Activated CD4-positive, alpha-beta T cell treated with anti-CD3 and anti-CD28 coated beads, Interleukin-2, amount 50 U/mL, for 16 hours (primary cell): Measurements from ENCODE around the gene ADAMTS9.
"Not testable (repeated sequence)": the region's sequence is repeated elsewhere in the genome, so short reads cannot be mapped to it uniquely, and the experiment has no call there.

ENCODE experiments used
- DNase-seq: peaks from one replicate; pipeline ENCODE4 v3.0.0-alpha.2; 2020

Gene ADAMTS9

GRCh38 chr3:64568895-64569517, 118.8 kb downstream of the ADAMTS9 start:
- DNase-seq: no peak

- DNase-seq: no peak
Observed at GRCh38 chr3:64566859-64567258, 120.9 kb downstream of the ADAMTS9 start.

- DNase-seq: no peak
Observed at GRCh38 chr3:64563751-64564150, 124.0 kb downstream of the ADAMTS9 start.

GRCh38 chr3:64561868-64562267, 125.9 kb downstream of the ADAMTS9 start:
- DNase-seq: no peak

- no peak for DNase-seq
Observed at GRCh38 chr3:64561325-64561843, 126.4 kb downstream of the ADAMTS9 start.

- DNase-seq: no peak
Observed at GRCh38 chr3:64560791-64561190, 127.0 kb downstream of the ADAMTS9 start.

- no peak for DNase-seq
Observed at GRCh38 chr3:64559588-64559987, 128.2 kb downstream of the ADAMTS9 start.

GRCh38 chr3:64556046-64556445, 131.8 kb downstream of the ADAMTS9 start:
- no peak for DNase-seq

GRCh38 chr3:64555351-64555750, 132.4 kb downstream of the ADAMTS9 start:
- DNase-seq: no peak

- DNase-seq: no peak
Observed at GRCh38 chr3:64554096-64554920, 133.5 kb downstream of the ADAMTS9 start.

GRCh38 chr3:64552966-64553365, 134.8 kb downstream of the ADAMTS9 start:
- DNase-seq: no peak

GRCh38 chr3:64552160-64552559, 135.6 kb downstream of the ADAMTS9 start:
- no peak for DNase-seq

GRCh38 chr3:64551697-64552096, 136.1 kb downstream of the ADAMTS9 start:
- DNase-seq: no peak

GRCh38 chr3:64550745-64551144, 137.1 kb downstream of the ADAMTS9 start:
- DNase-seq: no peak

- DNase-seq: no peak
Observed at GRCh38 chr3:64549869-64550268, 137.9 kb downstream of the ADAMTS9 start.

GRCh38 chr3:64548200-64548889, 139.5 kb downstream of the ADAMTS9 start:
- DNase-seq: no peak

- no peak for DNase-seq
Observed at GRCh38 chr3:64546856-64547255, 140.9 kb downstream of the ADAMTS9 start.

- not testable (repeated sequence) for DNase-seq
Observed at GRCh38 chr3:64545239-64545638, 142.6 kb downstream of the ADAMTS9 start.

GRCh38 chr3:64541803-64542202, 146.0 kb downstream of the ADAMTS9 start:
- no peak for DNase-seq

- no peak for DNase-seq
Observed at GRCh38 chr3:64539451-64540196, 148.2 kb downstream of the ADAMTS9 start.

- DNase-seq: no peak
Observed at GRCh38 chr3:64536166-64536565, 151.6 kb downstream of the ADAMTS9 start.

GRCh38 chr3:64533617-64534317, 154.0 kb downstream of the ADAMTS9 start:
- DNase-seq: peak; percentile 63
